Mucosa of stomach (tissue), 1 donor: ENCODE measurements around the gene ILK.

Experiments used
- H3K27me3 ChIP-seq: one replicate; pipeline ENCODE4 v1.7.0; 2013; ENCODE audit warnings: mild to moderate bottlenecking, low read length; ENCODE audit not compliant: control insufficient read depth, insufficient read depth
- H3K36me3 ChIP-seq: one replicate; pipeline ENCODE4 v1.7.0; 2013; ENCODE audit warnings: low read length; ENCODE audit not compliant: control insufficient read depth, insufficient read depth
- H3K4me1 ChIP-seq: one replicate; pipeline ENCODE4 v1.7.0; 2013; ENCODE audit warnings: mild to moderate bottlenecking, low read length; ENCODE audit not compliant: control insufficient read depth, insufficient read depth
- H3K4me3 ChIP-seq: one replicate; pipeline ENCODE4 v1.7.0; 2013; ENCODE audit warnings: low read length
- H3K9ac ChIP-seq: one replicate; pipeline ENCODE4 v1.7.0; 2013; ENCODE audit warnings: mild to moderate bottlenecking, low read length, moderate library complexity
- H3K9me3 ChIP-seq: one replicate; pipeline ENCODE4 v1.7.0; 2013; ENCODE audit warnings: mild to moderate bottlenecking, low read length, moderate library complexity; ENCODE audit not compliant: control insufficient read depth
- donor health status: Pancreatic carcinoma.

Gene ILK

GRCh38 chr11:6611092-6611962 lies 7.8 kb downstream of the ILK start:
- Histone ChIP-seq H3K9me3 (no peaks in the 10 kb centered on the region), H3K4me1 (peaks cover 40% of the 10 kb centered on the region), H3K27me3 (no peaks in the 10 kb centered on the region), H3K4me3 (peak overlapping the region; percentile 35), H3K36me3 (peaks cover 41% of the 10 kb centered on the region), H3K9ac (peak overlapping the region; percentile 81)

GRCh38 chr11:6611963-6612212 lies 8.3 kb downstream of the ILK start:
- Histone ChIP-seq H3K36me3 (peaks cover 45% of the 10 kb centered on the region), H3K9ac (peak overlapping the region; percentile 81), H3K4me1 (peaks cover 34% of the 10 kb centered on the region), H3K4me3 (peak overlapping the region; percentile 35), H3K9me3 (no peaks in the 10 kb centered on the region), H3K27me3 (no peaks in the 10 kb centered on the region)

- Histone ChIP-seq H3K27me3 (no peaks in the 10 kb centered on the region), H3K36me3 (peaks cover 45% of the 10 kb centered on the region), H3K9me3 (no peaks in the 10 kb centered on the region), H3K9ac (peak within 1 kb of the TSS; percentile 92), H3K4me1 (peaks cover 33% of the 10 kb centered on the region), H3K4me3 (peak within 1 kb of the TSS; percentile 35)
Observed at GRCh38 chr11:6612213-6613041, 8.9 kb downstream of the ILK start, which contains the start of gene TAF10. TSS of gene TAF10 (minus strand) at chr11:6612216. CDS start at chr11:6612189, 27 bp downstream.

- Histone ChIP-seq H3K27me3 (no peaks in the 10 kb centered on the region), H3K9me3 (no peaks in the 10 kb centered on the region), H3K9ac (peak overlapping the region; percentile 92), H3K4me3 (peak overlapping the region; percentile 34), H3K36me3 (peaks cover 37% of the 10 kb centered on the region), H3K4me1 (peaks cover 37% of the 10 kb centered on the region)
Observed at GRCh38 chr11:6613496-6613895, 9.9 kb downstream of the ILK start.

GRCh38 chr11:6614446-6614845 lies 10.9 kb downstream of the ILK start:
- H3K4me1 ChIP-seq, result peaks cover 41% of the 10 kb centered on the region
- H3K9ac ChIP-seq, result no peak overlapping the region
- H3K9me3 ChIP-seq, result no peaks in the 10 kb centered on the region
- H3K27me3 ChIP-seq, result no peaks in the 10 kb centered on the region
- H3K4me3 ChIP-seq, result no peak overlapping the region
- H3K36me3 ChIP-seq, result peaks cover 29% of the 10 kb centered on the region

- Histone ChIP-seq H3K4me1 (peaks cover 41% of the 10 kb centered on the region), H3K9me3 (no peaks in the 10 kb centered on the region), H3K36me3 (peaks cover 25% of the 10 kb centered on the region), H3K27me3 (no peaks in the 10 kb centered on the region), H3K4me3 (no peak overlapping the region), H3K9ac (no peak overlapping the region)
Observed at GRCh38 chr11:6615046-6615445, 11.5 kb downstream of the ILK start.

GRCh38 chr11:6615882-6616585 lies 12.5 kb downstream of the ILK start:
- Histone ChIP-seq H3K27me3 (no peaks in the 10 kb centered on the region), H3K4me1 (peaks cover 38% of the 10 kb centered on the region)

GRCh38 chr11:6616596-6617250 lies 13.1 kb downstream of the ILK start:
- peaks cover 15% of the 10 kb centered on the region for H3K36me3 ChIP-seq

More at GRCh38 chr11:6615882-6616585, 12.5 kb downstream of the ILK start:
- Histone ChIP-seq H3K4me3 (no peak overlapping the region), H3K9me3 (no peaks in the 10 kb centered on the region), H3K9ac (no peak overlapping the region), H3K36me3 (peaks cover 15% of the 10 kb centered on the region)

GRCh38 chr11:6617315-6617781 lies 13.8 kb downstream of the ILK start:
- no peaks in the 10 kb centered on the region for H3K27me3 ChIP-seq
- H3K9ac ChIP-seq, result no peak overlapping the region
- H3K4me3 ChIP-seq, result no peak overlapping the region
- H3K4me1 ChIP-seq, result peaks cover 33% of the 10 kb centered on the region
- H3K36me3 ChIP-seq, result peaks cover 15% of the 10 kb centered on the region
- H3K9me3 ChIP-seq, result no peaks in the 10 kb centered on the region

More at GRCh38 chr11:6616596-6617250, 13.1 kb downstream of the ILK start:
- H3K4me1 ChIP-seq, result peaks cover 33% of the 10 kb centered on the region
- H3K4me3 ChIP-seq, result no peak overlapping the region
- H3K9ac ChIP-seq, result no peak overlapping the region
- H3K9me3 ChIP-seq, result no peaks in the 10 kb centered on the region
- H3K27me3 ChIP-seq, result no peaks in the 10 kb centered on the region

- no peaks in the 10 kb centered on the region for H3K9me3 ChIP-seq
- peak overlapping the region; percentile 98 for H3K9ac ChIP-seq
- peaks cover 27% of the 10 kb centered on the region for H3K4me1 ChIP-seq
- peak overlapping the region; percentile 100 for H3K4me3 ChIP-seq
- H3K27me3 ChIP-seq, result no peaks in the 10 kb centered on the region
- peaks cover 15% of the 10 kb centered on the region for H3K36me3 ChIP-seq
Observed at GRCh38 chr11:6618117-6619003, 14.8 kb downstream of the ILK start.
